ENCODE results near the gene MALRD1.
"Not testable (repeated sequence)": the region's sequence is repeated elsewhere in the genome, so short reads cannot be mapped to it uniquely, and the experiment has no call there.

The MALRD1 gene

GRCh38 chr10:19706904-19707303, 658.3 kb downstream of the MALRD1 start:
- DNase-seq (ENCODE audit: low read depth in 2 of 2) = no peak

DNA sequence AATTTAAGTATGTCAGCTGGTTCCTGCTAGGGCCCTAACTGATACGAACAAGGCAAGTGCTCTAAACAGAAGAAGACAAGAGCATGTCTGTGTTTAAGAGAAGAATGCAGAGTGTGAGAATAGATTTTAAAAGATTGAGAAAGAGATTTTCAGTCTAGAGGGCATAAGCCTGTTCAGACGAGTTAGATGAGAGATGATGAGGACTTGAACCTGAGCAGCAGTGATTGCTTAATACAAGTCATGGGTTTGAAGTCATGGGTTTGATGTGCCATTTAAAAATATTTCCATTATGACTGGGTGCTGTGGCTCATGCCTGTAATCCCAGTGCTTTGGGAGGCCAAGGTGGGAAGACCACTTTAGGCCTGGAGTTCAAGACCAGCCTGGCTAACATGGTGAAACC, 658.8 kb downstream of the MALRD1 start:
- DNase-seq (ENCODE audit: low read depth in 2 of 2) = no peak

DNA sequence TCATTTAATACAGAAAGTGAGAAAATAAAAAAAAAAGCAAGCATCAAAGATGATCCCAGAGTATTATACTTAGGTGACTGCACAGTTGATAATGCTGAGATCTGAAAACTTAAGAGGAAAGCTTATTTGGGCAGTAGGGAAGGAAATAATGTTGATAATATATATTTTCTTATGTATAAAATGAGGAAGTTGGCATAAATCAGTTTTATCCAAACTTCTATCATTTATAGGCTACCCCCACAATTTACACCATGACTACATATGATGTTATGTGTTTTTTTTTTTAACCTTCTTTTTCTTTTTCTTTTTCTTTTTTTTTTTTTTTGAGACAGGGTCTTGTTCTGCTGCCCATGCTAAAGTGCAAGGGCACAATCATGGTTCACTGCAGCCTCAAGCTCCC, 659.4 kb downstream of the MALRD1 start:
- DNase-seq (ENCODE audit: low read depth in 2 of 2) = no peak

GRCh38 chr10:19710600-19710999, 662.0 kb downstream of the MALRD1 start:
- no peak for DNase-seq (ENCODE audit: low read depth in 2 of 2)

- DNase-seq (ENCODE audit: low read depth in 2 of 2) = no peak
Observed at GRCh38 chr10:19713159-19713558, 664.6 kb downstream of the MALRD1 start.

- DNase-seq (ENCODE audit: low read depth in 2 of 2) = no peak
Observed at GRCh38 chr10:19713800-19714525, 665.4 kb downstream of the MALRD1 start.

- peak; percentile 80 to 81 for DNase-seq (ENCODE audit: low read depth in 2 of 2)
Observed at GRCh38 chr10:19719284-19719683, 670.7 kb downstream of the MALRD1 start.

DNA sequence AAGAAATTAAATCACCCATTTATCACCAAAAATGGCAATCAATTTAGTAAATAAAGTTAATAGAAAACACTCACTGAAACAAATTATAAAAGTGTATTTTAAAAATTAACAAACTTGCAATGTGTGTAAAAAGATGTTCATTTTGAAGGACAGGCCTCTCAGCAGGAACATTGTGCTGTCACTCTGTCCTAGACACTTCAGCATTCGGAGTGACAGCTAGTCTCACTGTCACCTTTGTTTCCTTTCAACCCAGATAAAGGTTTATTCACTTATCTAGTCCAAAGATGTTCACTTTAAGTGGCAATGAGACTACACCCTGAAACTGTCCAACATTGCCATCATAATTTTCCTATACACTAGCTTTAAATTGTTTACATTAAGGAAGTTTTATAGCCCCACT, 675.7 kb downstream of the MALRD1 start:
- no peak for DNase-seq (ENCODE audit: low read depth in 2 of 2)

DNA sequence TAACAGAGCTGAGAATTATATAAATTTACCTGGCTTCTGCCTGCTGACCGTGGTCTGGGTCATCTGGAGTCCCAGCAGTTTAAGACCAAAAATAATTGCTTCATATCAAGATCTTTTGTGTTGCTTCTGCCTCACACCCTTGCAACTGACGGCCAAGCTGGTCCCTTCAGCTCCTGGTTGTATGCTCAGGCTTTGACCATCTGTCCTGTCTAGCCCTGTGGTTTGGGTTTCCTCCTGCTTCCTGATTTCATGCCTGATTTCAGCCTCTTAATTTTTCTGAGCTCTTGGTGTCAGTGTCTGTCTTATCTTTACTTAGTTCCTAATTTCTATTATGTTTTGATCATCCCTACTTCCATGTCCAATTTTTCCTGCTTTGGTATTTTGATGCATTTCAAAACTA, 679.8 kb downstream of the MALRD1 start:
- no peak for DNase-seq (ENCODE audit: low read depth in 2 of 2)

- no peak for DNase-seq (ENCODE audit: low read depth in 2 of 2)
Observed at GRCh38 chr10:19728964-19729363, 680.4 kb downstream of the MALRD1 start.

GRCh38 chr10:19730167-19730906, 681.7 kb downstream of the MALRD1 start:
- peak in 1 of 2 experiments; percentile 14 for DNase-seq (ENCODE audit: low read depth in 2 of 2)

- DNase-seq (ENCODE audit: low read depth in 2 of 2) = no peak
Observed at GRCh38 chr10:19730907-19731217, 682.3 kb downstream of the MALRD1 start.

DNA sequence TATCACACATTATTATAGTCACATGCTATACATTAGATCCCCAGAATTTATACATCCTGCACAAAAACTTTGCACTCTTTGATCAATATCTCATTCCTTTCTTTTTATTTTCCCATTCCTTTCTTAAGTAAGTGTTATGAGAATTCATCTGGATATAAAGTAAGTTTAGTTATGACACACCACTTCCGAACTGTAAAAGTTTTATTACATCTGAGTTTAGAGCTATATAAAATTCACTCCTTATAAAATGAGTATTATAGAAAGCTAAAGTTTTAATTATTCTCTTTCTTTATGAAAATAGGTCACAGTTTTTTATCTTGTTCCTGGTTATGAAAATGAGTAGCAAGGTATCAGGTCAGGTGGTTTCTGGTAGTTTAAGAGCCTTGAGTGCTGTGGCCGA, 683.0 kb downstream of the MALRD1 start:
- DNase-seq (ENCODE audit: low read depth in 2 of 2) = no peak

- DNase-seq (ENCODE audit: low read depth in 2 of 2) = no peak
Observed at GRCh38 chr10:19738440-19738839, 689.8 kb downstream of the MALRD1 start.

DNA sequence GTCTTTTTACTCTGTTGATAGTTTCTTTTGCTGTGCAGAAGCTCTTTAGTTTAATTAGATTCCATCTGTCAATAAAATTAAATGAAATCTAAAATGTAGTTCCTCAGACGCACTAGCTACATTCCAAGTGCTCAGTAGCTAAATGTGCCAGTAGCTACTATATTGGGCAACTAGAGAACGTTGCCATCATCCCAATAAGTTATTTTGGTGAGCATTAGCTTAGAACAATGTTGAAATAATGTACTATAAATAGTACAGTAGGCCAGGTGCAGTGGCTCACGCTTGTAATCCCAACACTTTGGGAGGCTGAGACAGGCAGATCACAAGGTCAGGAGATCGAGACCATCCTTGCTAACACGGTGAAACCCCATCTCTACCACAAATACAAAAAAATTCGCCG, 690.6 kb downstream of the MALRD1 start:
- DNase-seq (ENCODE audit: low read depth in 2 of 2) = not testable (repeated sequence)

GRCh38 chr10:19742144-19742543, 693.5 kb downstream of the MALRD1 start:
- DNase-seq (ENCODE audit: low read depth in 2 of 2) = not testable (repeated sequence)

GRCh38 chr10:19745672-19746071, 697.1 kb downstream of the MALRD1 start:
- no peak for DNase-seq (ENCODE audit: low read depth in 2 of 2)

DNA sequence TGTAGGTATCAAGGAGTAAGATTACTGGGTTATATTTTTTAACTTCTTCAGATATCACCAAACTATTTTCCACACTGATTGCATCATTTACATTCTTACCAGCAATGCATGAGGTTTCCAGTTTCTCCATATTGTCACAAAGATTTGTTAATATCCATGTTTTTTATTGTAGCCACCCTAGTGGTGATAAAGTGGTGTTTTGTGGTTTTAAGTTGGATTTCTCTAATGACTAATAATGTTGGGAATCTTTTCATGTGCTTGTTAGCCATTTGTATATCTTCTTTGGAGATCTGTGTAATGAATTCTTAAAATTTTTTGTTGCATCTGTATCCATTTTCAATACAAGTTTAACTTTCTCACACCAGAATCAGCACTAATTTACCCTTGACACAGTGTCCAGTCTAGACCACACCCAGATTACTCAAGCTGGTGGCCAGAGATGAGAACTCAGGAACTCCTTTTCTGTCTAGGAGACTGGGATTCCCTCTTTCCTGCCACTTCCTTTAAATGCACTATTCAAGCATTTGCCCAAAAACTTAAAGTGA, 700.7 kb downstream of the MALRD1 start:
- peak; percentile 49 to 50 for DNase-seq (ENCODE audit: low read depth in 2 of 2)

- DNase-seq (ENCODE audit: low read depth in 2 of 2) = no peak
Observed at GRCh38 chr10:19750972-19751371, 702.4 kb downstream of the MALRD1 start.

- no peak for DNase-seq (ENCODE audit: low read depth in 2 of 2)
Observed at GRCh38 chr10:19756919-19757318, 708.3 kb downstream of the MALRD1 start.

GRCh38 chr10:19762026-19762425, 713.4 kb downstream of the MALRD1 start:
- DNase-seq (ENCODE audit: low read depth in 2 of 2) = no peak

GRCh38 chr10:19764111-19764510, 715.5 kb downstream of the MALRD1 start:
- no peak for DNase-seq (ENCODE audit: low read depth in 2 of 2)

DNA sequence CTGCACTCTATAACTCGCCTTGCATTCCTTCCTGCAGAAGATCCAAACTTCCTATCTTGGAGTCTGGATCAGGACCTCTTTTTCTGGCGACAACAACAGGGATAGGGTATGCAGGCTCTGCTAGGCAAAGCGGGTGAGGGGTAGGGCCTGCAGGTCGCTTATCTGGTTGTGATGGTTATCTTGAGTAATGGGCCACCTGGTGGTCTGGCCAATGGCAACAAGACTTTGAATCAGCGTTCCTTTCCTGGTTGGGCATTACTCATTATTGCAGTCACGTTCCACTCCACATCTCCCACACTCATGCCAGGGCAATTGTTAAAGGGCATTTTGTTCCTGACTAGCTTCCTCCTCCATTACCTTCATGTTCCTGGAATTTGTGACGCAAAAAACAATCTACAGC, 719.3 kb downstream of the MALRD1 start:
- DNase-seq (ENCODE audit: low read depth in 2 of 2) = no peak

All from fibroblast of skin of left quadriceps (primary cell).